Vagina (tissue), 2 donors: ENCODE measurements around the gene IL10RA. TPM values are rescaled to one million over a fixed set of nuclear protein-coding genes. Genes with fewer than 3 reads are reported as not detected.

Experiments
- DNase-seq, 2 donors: peaks; one replicate each; pipeline ENCODE4 v3.0.0-alpha.2; 2017; ENCODE audit errors: extremely low spot score in 2 of 2
- H3K27ac ChIP-seq: fragments of 200-600 bp; sonication (generic); one replicate; pipeline ENCODE4 v1.5.1; 2019
- H3K27me3 ChIP-seq: fragments of 200-600 bp; sonication (generic); one replicate; pipeline ENCODE4 v1.5.1; 2019
- H3K36me3 ChIP-seq, 2 donors: fragments of 200-600 bp; sonication (generic); one replicate each; pipeline ENCODE4 v1.5.1; 2017 to 2019
- H3K4me1 ChIP-seq: fragments of 200-600 bp; sonication (generic); one replicate; pipeline ENCODE4 v1.5.1; 2019
- H3K4me3 ChIP-seq, 2 donors: fragments of 200-600 bp; sonication (generic); 1 replicate in 1 of 2; 2 replicates in 1 of 2; pipeline ENCODE4 v1.5.1; 2016 to 2019
- H3K9me3 ChIP-seq: fragments of 200-600 bp; sonication (generic); one replicate; pipeline ENCODE4 v1.5.1; 2019
- CTCF ChIP-seq, 3 experiments: fragments of 450-650 bp in 2 of 3; fragments of 200-600 bp in 1 of 3; sonication (generic) in 1 of 3; IDR thresholded peaks; one replicate each; pipeline ENCODE4 v1.5.1; 2017 to 2019; ENCODE audit warnings: antibody characterized with exemption in 3 of 3, mild to moderate bottlenecking in 2 of 3, moderate library complexity in 2 of 3
- POLR2A ChIP-seq, 2 donors: fragments of 450-650 bp; IDR thresholded peaks; one replicate each; pipeline ENCODE4 v1.6.1; 2017; ENCODE audit warnings: antibody characterized with exemption in 2 of 2, mild to moderate bottlenecking in 2 of 2, moderate library complexity in 2 of 2
- POLR2AphosphoS5 ChIP-seq, 2 donors: sonication (generic); formaldehyde crosslinking; IDR thresholded peaks; one replicate each; pipeline ENCODE4 v1.9.0; 2017; ENCODE audit warnings: antibody characterized with exemption in 2 of 2, mild to moderate bottlenecking in 2 of 2, low read depth in 1 of 2; ENCODE audit not compliant: insufficient read depth in 1 of 2
- intact Hi-C: fragments of 100-400 bp; cut with DNase I; formaldehyde crosslinking; loops from one replicate; pipeline ENCODE4 v1.15.1; 2023
- total RNA-seq: library from RNA; depleted of rRNA; stranded (reverse); fragments of >200 nt; gene quantifications from one replicate; pipeline ENCODE4 v1.2.3, GENCODE V29; 2016

The IL10RA gene
- total RNA-seq, 1 donor from 2014 or later = 29.0 TPM

GRCh38 chr11:117949062-117949461 lies 37.1 kb upstream of the IL10RA start:
- Histone ChIP-seq H3K27me3 (no peaks in the 10 kb centered on the region), H3K9me3 (no peaks in the 10 kb centered on the region), H3K36me3 (no peaks in the 10 kb centered on the region), H3K4me1 (no peaks in the 10 kb centered on the region), H3K4me3 (no peak overlapping the region), H3K27ac (no peak overlapping the region)
- no peak for DNase-seq
- intact Hi-C loops = loop anchor here (5.0 kb wide), 1 partner anchor 142 kb away; no protein-coding TSS in a partner anchor
- no peak for TF ChIP-seq POLR2A (IDR thresholded peaks at IDR 0.05)
- TF ChIP-seq CTCF (IDR thresholded peaks at IDR 0.05) = no peak
- TF ChIP-seq POLR2AphosphoS5 (IDR thresholded peaks at IDR 0.05; ENCODE audit: insufficient read depth in 1 of 2, low read depth in 1 of 2) = no peak

GRCh38 chr11:117950301-117950700 lies 35.9 kb upstream of the IL10RA start:
- no peak for DNase-seq
- H3K36me3 ChIP-seq = no peaks in the 10 kb centered on the region
- H3K27ac ChIP-seq = no peak overlapping the region

GRCh38 chr11:117950993-117951961 lies 34.9 kb upstream of the IL10RA start:
- TF ChIP-seq POLR2AphosphoS5 (IDR thresholded peaks at IDR 0.05; ENCODE audit: insufficient read depth in 1 of 2, low read depth in 1 of 2) = no peak
- no peak for TF ChIP-seq CTCF (IDR thresholded peaks at IDR 0.05)
- TF ChIP-seq POLR2A (IDR thresholded peaks at IDR 0.05) = no peak
- no peak for DNase-seq
- Histone ChIP-seq H3K36me3 (no peaks in the 10 kb centered on the region), H3K27me3 (no peaks in the 10 kb centered on the region), H3K4me1 (no peaks in the 10 kb centered on the region), H3K4me3 (no peak overlapping the region), H3K9me3 (no peaks in the 10 kb centered on the region), H3K27ac (no peak overlapping the region)
- intact Hi-C loops = no loop called here

More at GRCh38 chr11:117950301-117950700, 35.9 kb upstream of the IL10RA start:
- H3K4me1 ChIP-seq = no peaks in the 10 kb centered on the region
- H3K4me3 ChIP-seq = no peak overlapping the region
- intact Hi-C loops = no loop called here
- H3K9me3 ChIP-seq = no peaks in the 10 kb centered on the region
- no peaks in the 10 kb centered on the region for H3K27me3 ChIP-seq
- TF ChIP-seq POLR2A (IDR thresholded peaks at IDR 0.05) = no peak
- no peak for TF ChIP-seq POLR2AphosphoS5 (IDR thresholded peaks at IDR 0.05; ENCODE audit: insufficient read depth in 1 of 2, low read depth in 1 of 2)
- TF ChIP-seq CTCF (IDR thresholded peaks at IDR 0.05) = no peak

- intact Hi-C loops = no loop called here
- H3K27ac ChIP-seq = no peak overlapping the region
- no peaks in the 10 kb centered on the region for H3K36me3 ChIP-seq
- no peak overlapping the region for H3K4me3 ChIP-seq
- no peak for DNase-seq
- no peaks in the 10 kb centered on the region for H3K27me3 ChIP-seq
- TF ChIP-seq POLR2AphosphoS5 (IDR thresholded peaks at IDR 0.05; ENCODE audit: insufficient read depth in 1 of 2, low read depth in 1 of 2) (no peak), CTCF (IDR thresholded peaks at IDR 0.05) (no peak), POLR2A (IDR thresholded peaks at IDR 0.05) (no peak)
- no peaks in the 10 kb centered on the region for H3K9me3 ChIP-seq
- no peaks in the 10 kb centered on the region for H3K4me1 ChIP-seq
Observed at GRCh38 chr11:117953024-117953671, 33.0 kb upstream of the IL10RA start.
